IPS-18c (cell line): ENCODE results near the gene PTPRH.
"Not testable (repeated sequence)": the region's sequence is repeated elsewhere in the genome, so short reads cannot be mapped to it uniquely, and the experiment has no call there.

ENCODE experiments used
- H3K4me3 ChIP-seq: 2 replicates; pipeline ENCODE4 v1.7.0; 2013; ENCODE audit warnings: low read depth, mild to moderate bottlenecking, low read length, moderate library complexity; ENCODE audit not compliant: insufficient read depth
- H3K9me3 ChIP-seq: one replicate; pipeline ENCODE4 v1.6.1; 2013; ENCODE audit warnings: mild to moderate bottlenecking, low read length, moderate library complexity; ENCODE audit not compliant: control insufficient read depth, insufficient read depth

The PTPRH gene

DNA sequence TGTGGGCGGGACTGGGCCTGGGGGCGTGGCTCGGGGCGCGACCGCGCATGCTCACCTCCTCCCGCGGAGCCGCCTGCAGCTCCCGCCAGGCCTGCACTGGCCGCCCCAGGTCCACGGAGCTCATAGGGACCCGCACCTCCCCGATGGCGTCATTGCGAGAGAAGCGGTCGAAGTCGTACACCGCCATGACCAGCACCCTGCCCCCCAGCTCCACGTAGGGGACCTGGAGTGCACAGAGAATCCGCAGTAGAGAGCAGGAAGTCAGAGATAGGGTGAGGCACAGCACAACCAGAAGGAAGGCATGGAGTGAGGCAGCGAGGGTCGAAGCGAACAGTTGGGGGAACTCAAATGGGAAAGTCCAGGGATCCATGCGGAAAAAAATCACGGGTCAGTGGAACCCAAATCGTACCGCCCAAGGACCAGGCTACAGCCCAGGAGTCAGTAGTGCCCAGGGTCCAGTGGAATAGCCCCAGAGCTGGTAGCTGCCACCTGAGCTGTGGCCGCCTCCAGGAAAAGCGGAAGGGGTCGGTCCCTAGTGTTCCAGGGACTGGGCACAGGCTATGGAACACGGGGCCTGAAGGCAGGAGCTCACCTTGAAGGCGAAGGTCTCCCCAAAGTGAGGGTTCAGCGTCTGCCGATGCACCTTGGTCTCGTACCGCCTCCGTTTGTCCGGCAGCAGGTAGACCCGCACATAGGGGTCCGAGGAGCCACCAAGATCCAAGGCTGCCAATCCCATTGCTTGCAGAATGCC, 34.0 kb downstream of the PTPRH start:
- Histone ChIP-seq H3K4me3 (peak overlapping the region; percentile 30; the same call in 1 of the 2 replicates), H3K9me3 (no peaks in the 10 kb centered on the region)

- Histone ChIP-seq H3K9me3 (no peaks in the 10 kb centered on the region), H3K4me3 (peak overlapping the region; percentile 70)
Observed at GRCh38 chr19:55174425-55175116, 34.7 kb downstream of the PTPRH start.

DNA sequence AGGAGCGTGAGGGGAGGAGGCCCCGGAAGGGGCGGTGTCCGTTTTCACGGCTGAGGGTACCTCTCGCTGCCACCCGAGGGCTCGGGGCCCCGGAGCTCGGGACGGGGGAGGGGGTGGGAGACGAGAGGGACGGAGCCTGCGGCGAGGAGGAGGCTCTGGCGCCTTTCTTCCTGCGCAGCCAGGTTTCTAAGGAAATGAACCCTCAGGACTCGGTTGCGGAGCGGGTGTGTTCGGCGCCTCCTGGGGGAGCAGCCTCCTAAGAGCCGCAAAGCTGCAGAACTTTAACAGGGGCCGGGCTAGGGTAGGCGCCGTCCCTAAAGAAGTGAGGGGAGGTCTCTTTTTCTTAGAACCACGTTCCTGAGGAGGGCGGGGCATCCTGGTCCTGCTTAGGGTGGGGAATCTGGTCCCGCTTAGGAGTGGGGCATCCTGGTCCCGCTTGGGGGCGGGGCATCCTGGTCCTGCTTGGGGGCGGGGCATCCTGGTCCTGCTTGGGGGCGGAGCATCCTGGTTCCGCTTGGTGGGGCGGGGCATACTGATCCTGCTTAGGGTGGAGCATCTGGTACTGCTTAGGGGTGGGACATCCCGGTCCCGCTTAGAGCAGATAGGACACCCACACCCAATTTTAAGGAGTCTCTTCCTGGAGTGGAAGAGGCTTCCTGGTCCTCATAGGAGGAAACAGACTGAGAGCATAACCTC, 35.4 kb downstream of the PTPRH start:
- Histone ChIP-seq H3K4me3 (peak overlapping the region; percentile 70), H3K9me3 (no peaks in the 10 kb centered on the region)

- H3K9me3 ChIP-seq: no peaks in the 10 kb centered on the region
- peak overlapping the region; percentile 70 for H3K4me3 ChIP-seq
Observed at GRCh38 chr19:55173186-55173713, 36.1 kb downstream of the PTPRH start.

DNA sequence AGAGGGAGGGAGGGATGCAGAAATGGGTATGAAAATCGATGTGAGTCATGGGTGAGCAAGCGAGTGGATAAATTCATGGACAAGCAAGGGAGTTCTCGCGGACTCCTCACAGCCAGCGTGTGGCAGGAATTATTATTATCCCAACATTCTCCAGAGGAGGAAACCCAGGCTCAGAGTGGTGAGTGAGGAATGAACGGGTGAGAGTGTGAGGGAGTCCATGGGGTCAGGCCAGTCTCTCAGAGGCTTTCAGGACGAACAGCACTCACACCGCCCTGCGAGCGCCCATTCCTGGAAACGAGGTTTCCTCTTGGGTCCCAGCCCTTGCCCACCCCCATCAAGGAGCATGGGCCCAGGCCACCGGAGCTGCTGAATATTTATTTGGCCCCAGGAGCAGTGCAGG, 36.6 kb downstream of the PTPRH start:
- no peaks in the 10 kb centered on the region for H3K9me3 ChIP-seq
- peak overlapping the region; percentile 70 for H3K4me3 ChIP-seq

DNA sequence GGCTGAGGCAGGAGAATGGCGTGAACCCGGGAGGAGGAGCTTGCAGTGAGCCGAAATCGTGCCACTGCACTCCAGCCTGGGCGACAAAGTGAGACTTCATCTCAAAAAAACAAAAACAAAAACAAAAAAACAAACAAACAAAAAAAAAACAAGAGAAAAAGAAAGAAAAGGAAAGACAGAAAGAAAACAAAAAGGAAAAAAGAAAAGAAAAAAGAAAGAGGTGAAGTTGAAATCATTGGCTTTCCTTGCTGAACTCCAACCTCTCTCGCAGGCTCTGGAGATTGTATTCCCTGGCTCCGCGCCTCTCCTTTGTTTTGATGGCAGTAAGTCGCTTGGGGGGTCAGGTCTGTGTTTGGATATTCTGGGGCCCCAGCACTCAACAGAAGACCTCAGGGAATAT, 37.0 kb downstream of the PTPRH start:
- not testable (repeated sequence) for H3K4me3 ChIP-seq, H3K9me3 ChIP-seq

DNA sequence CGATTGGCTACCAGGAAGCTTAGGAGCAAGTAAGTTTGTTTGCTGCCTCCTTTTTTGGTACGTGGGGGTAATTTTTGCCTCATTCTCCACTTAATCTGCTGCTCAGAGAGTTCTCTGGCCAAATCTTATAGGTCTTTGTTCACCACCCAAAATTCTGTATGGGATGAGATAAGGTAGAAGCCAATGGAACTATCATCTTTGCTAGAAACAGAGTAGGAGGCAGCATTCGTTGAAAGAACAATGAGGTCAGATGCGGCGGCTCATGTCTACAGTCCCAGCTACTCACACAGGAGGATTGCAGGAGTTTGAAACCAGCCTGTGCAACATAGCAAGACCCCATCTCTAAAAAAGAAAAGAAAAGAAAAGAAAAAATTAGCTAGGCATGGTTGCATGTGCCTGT, 37.9 kb downstream of the PTPRH start:
- Histone ChIP-seq H3K9me3 (no peaks in the 10 kb centered on the region), H3K4me3 (no peak overlapping the region)

DNA sequence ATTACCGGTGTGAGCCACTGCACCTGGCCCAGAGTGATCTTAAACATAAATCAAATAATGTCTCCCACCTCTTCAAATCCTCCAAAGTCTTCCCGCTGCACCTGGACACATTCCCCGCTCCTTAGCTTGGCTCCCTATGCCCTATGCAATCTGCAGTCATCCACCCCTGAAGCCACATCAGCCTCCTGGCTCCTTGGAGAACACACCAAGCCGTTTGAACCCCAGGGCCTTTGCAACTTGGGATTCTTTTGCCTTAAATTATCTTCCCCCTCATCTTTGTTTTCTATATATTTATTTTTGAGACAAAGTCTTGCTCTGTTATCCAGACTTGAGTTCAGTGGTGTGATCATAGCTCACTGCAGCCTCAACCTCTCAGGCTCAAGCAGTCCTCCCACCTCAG, 40.2 kb downstream of the PTPRH start:
- no peaks in the 10 kb centered on the region for H3K9me3 ChIP-seq
- no peak overlapping the region for H3K4me3 ChIP-seq

DNA sequence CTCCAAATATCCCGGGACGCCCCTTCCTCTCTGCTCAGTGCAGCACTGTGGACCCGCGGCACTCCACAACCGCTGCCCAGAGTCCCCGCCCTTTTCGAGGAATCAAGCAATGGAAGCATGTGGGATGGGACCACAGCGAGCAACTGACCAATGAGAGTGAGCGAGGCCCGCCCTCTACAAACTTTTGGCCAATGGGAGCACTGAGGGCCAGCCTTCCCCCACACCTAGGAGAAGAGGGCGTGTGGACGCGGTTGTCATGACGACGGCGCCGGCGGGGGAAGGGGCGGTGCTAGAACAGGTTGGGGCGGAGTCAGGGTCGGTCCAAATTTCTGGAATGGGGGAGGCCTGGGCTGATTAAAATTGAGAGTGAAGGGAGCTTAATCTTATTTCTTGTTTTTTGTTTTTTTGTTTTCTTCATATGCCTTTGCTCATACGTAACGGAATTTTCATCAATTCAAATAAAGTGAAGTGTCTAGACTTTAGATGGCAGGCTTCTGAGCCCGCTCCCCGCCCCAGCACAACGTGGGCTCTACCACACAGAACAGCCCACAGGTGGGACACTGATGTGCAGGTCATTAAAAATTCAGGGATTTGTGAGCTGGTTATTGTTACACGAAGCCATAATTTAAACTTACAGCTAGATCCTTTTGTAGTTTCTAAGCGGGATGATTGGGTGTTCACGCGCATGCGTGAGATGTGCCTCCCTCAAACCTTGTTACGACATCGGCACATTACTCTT, 42.6 kb downstream of the PTPRH start, which contains the start of gene DNAAF3:
Gene DNAAF3 (minus strand): TSS at position 84 of the 739 bp plus-strand sequence. CDS start 200 bp downstream, outside the sequence.
- peak within 1 kb of the TSS; percentile 72 for H3K4me3 ChIP-seq
- H3K9me3 ChIP-seq: no peaks in the 10 kb centered on the region

GRCh38 chr19:55165952-55166529, 43.3 kb downstream of the PTPRH start:
- H3K9me3 ChIP-seq: no peaks in the 10 kb centered on the region

DNA sequence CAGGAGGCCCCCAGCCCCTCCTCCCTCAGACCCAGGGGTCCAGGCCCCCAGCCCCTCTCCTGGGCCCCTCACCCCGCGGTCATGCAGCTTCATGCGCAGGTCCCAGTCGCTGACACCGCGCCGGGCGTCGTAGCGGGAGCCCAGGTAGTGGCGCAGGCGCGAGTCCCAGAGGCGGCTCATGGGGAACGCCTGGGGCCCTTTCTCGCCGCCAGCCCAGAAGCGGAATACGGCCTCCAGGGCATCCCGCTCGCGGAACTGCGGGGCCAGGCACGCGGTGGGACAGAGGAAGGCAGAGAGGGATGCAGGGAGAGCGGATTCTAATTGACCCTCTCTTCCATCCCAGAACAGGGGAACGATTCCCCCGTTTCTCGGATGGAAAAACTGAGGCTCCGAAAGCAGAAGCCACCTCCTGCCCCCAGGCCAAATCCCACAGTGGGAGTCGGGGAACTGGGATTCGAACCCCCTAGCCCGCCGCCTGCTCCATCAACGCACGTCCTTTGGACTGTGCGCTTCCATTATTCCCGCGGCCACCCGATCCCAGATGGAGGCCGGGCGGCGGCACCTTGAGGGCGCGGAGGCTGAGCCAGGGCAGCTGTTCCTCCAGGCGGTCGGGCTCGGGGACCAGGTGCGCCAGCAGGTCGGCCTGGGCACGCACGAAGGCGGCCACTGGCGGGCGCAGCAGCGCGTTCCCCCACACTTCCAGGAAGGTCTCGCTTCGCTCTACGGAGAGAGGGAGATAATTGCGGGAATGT, 47.6 kb downstream of the PTPRH start:
- H3K9me3 ChIP-seq: no peaks in the 10 kb centered on the region
- H3K4me3 ChIP-seq: 0 out of 2 replicates have a peak overlapping the region, but pooled peaks have one; percentile 24

More at GRCh38 chr19:55165952-55166529, 43.3 kb downstream of the PTPRH start:
- peak overlapping the region; percentile 72 for H3K4me3 ChIP-seq

- Histone ChIP-seq H3K4me3 (peak overlapping the region; percentile 24; the same call in 1 of the 2 replicates), H3K9me3 (no peaks in the 10 kb centered on the region)
Observed at GRCh38 chr19:55160986-55161365, 48.3 kb downstream of the PTPRH start.

GRCh38 chr19:55160128-55160985, 48.9 kb downstream of the PTPRH start:
- H3K4me3 ChIP-seq: no peak overlapping the region

GRCh38 chr19:55158848-55159749, 50.2 kb downstream of the PTPRH start:
- Histone ChIP-seq H3K4me3 (no peak overlapping the region), H3K9me3 (no peaks in the 10 kb centered on the region)

More at GRCh38 chr19:55160128-55160985, 48.9 kb downstream of the PTPRH start:
- no peaks in the 10 kb centered on the region for H3K9me3 ChIP-seq
